GM21390 (cell line): ENCODE data around the gene GOLGA7B.

Experiments used
- ATAC-seq: cut with Tn5 transposase; IDR thresholded peaks from one replicate; pipeline ENCODE4 v1.9.1; 2021; ENCODE audit not compliant: unreplicated experiment

Gene GOLGA7B

GRCh38 chr10:97849687-97850402, at the start of gene GOLGA7B:
Gene GOLGA7B (plus strand): TSS chr10:97849843. CDS start chr10:97850304, 461 bp downstream.
- ATAC-seq, result peak; percentile 71

- no peak for ATAC-seq
Observed at GRCh38 chr10:97800474-97800873, 49.2 kb upstream of the GOLGA7B start.

GRCh38 chr10:97801422-97801821, 48.2 kb upstream of the GOLGA7B start:
- no peak for ATAC-seq

- ATAC-seq, result no peak
Observed at GRCh38 chr10:97805096-97805884, 44.4 kb upstream of the GOLGA7B start.

GRCh38 chr10:97805949-97806348, 43.7 kb upstream of the GOLGA7B start:
- ATAC-seq, result no peak

- no peak for ATAC-seq
Observed at GRCh38 chr10:97810446-97810845, 39.2 kb upstream of the GOLGA7B start.

- ATAC-seq, result no peak
Observed at GRCh38 chr10:97811958-97812357, 37.7 kb upstream of the GOLGA7B start.

- ATAC-seq, result no peak
Observed at GRCh38 chr10:97812696-97813095, 36.9 kb upstream of the GOLGA7B start.

- ATAC-seq, result no peak
Observed at GRCh38 chr10:97813311-97813710, 36.3 kb upstream of the GOLGA7B start.

- no peak for ATAC-seq
Observed at GRCh38 chr10:97814996-97815395, 34.6 kb upstream of the GOLGA7B start.

GRCh38 chr10:97816609-97817008, 33.0 kb upstream of the GOLGA7B start:
- ATAC-seq, result no peak

- ATAC-seq, result no peak
Observed at GRCh38 chr10:97818572-97818971, 31.1 kb upstream of the GOLGA7B start.

- no peak for ATAC-seq
Observed at GRCh38 chr10:97820096-97820704, 29.4 kb upstream of the GOLGA7B start.

GRCh38 chr10:97821308-97822038, 28.2 kb upstream of the GOLGA7B start:
- ATAC-seq, result no peak

- ATAC-seq, result no peak
Observed at GRCh38 chr10:97822261-97822687, 27.4 kb upstream of the GOLGA7B start.

- no peak for ATAC-seq
Observed at GRCh38 chr10:97823734-97824133, 25.9 kb upstream of the GOLGA7B start.

GRCh38 chr10:97825020-97825760, 24.5 kb upstream of the GOLGA7B start:
- no peak for ATAC-seq

- no peak for ATAC-seq
Observed at GRCh38 chr10:97826892-97827291, 22.8 kb upstream of the GOLGA7B start.

GRCh38 chr10:97827702-97828291, 21.8 kb upstream of the GOLGA7B start:
- ATAC-seq, result no peak

GRCh38 chr10:97828721-97829120, 20.9 kb upstream of the GOLGA7B start:
- ATAC-seq, result no peak
